ENCODE results near the gene SH3BGRL3.
"Not testable (repeated sequence)": the region's sequence is repeated elsewhere in the genome, so short reads cannot be mapped to it uniquely, and the experiment has no call there.

SH3BGRL3 gene

GRCh38 chr1:26289158-26290059 is 9.5 kb downstream of the SH3BGRL3 start:
- DNase-seq: peak in 1 of 3 experiments; percentile 23
- Mint-ChIP-seq H3K27me3 (no peaks in the 10 kb centered on the region), H3K27ac (peak overlapping the region; percentile 91 to 96), H3K36me3 (ENCODE audit: insufficient read depth) (peaks cover 20% of the 10 kb centered on the region), H3K4me1 (ENCODE audit: low read depth in 2 of 2) (peaks cover 64 to 73% of the 10 kb centered on the region in 2 donors), H3K4me3 (peak overlapping the region; percentile 81 to 96), H3K9me3 (no peaks in the 10 kb centered on the region)
- ATAC-seq (replicated peaks): peak; percentile 12

GRCh38 chr1:26290122-26290881 is 10.4 kb downstream of the SH3BGRL3 start:
- no peaks in the 10 kb centered on the region for H3K27me3 Mint-ChIP-seq
- H3K36me3 Mint-ChIP-seq (ENCODE audit: insufficient read depth): peaks cover 18% of the 10 kb centered on the region
- H3K4me1 Mint-ChIP-seq (ENCODE audit: low read depth in 2 of 2): peaks cover 55 to 64% of the 10 kb centered on the region in 2 donors
- ATAC-seq (replicated peaks) (peak; percentile 40), DNase-seq (peak in 1 of 3 experiments; percentile 27)
- H3K27ac Mint-ChIP-seq: peak overlapping the region; percentile 91 to 96
- no peaks in the 10 kb centered on the region for H3K9me3 Mint-ChIP-seq
- H3K4me3 Mint-ChIP-seq: peak overlapping the region; percentile 81 to 96

GRCh38 chr1:26290882-26291261 is 11.0 kb downstream of the SH3BGRL3 start:
- ATAC-seq (replicated peaks) (no peak), DNase-seq (no peak)
- no peaks in the 10 kb centered on the region for H3K27me3 Mint-ChIP-seq
- H3K4me3 Mint-ChIP-seq: peak overlapping the region; percentile 81 to 96
- no peaks in the 10 kb centered on the region for H3K9me3 Mint-ChIP-seq
- peaks cover 51 to 65% of the 10 kb centered on the region in 2 donors for H3K4me1 Mint-ChIP-seq (ENCODE audit: low read depth in 2 of 2)
- peaks cover 18% of the 10 kb centered on the region for H3K36me3 Mint-ChIP-seq (ENCODE audit: insufficient read depth)
- H3K27ac Mint-ChIP-seq: peak overlapping the region; percentile 91 to 96

- Mint-ChIP-seq H3K4me3 (peak overlapping the region in 1 of 2 donors; percentile 45), H3K4me1 (ENCODE audit: low read depth in 2 of 2) (peaks cover 51 to 67% of the 10 kb centered on the region in 2 donors)
Observed at GRCh38 chr1:26291433-26291832, 11.5 kb downstream of the SH3BGRL3 start.

GRCh38 chr1:26291939-26292338 is 12.1 kb downstream of the SH3BGRL3 start:
- Mint-ChIP-seq H3K4me1 (ENCODE audit: low read depth in 2 of 2) (peaks cover 47 to 63% of the 10 kb centered on the region in 2 donors), H3K27me3 (no peaks in the 10 kb centered on the region), H3K4me3 (peak overlapping the region in 1 of 2 donors; percentile 45), H3K9me3 (no peaks in the 10 kb centered on the region), H3K36me3 (ENCODE audit: insufficient read depth) (peaks cover 18% of the 10 kb centered on the region), H3K27ac (peak overlapping the region; percentile 91 to 96)
- no peak for ATAC-seq (replicated peaks)
- DNase-seq: no peak

More at GRCh38 chr1:26291433-26291832, 11.5 kb downstream of the SH3BGRL3 start:
- Mint-ChIP-seq H3K9me3 (no peaks in the 10 kb centered on the region), H3K36me3 (ENCODE audit: insufficient read depth) (peaks cover 18% of the 10 kb centered on the region), H3K27ac (peak overlapping the region; percentile 91 to 96), H3K27me3 (no peaks in the 10 kb centered on the region)
- ATAC-seq (replicated peaks): no peak
- no peak for DNase-seq

GRCh38 chr1:26292735-26293134 is 12.8 kb downstream of the SH3BGRL3 start:
- DNase-seq; H3K27me3 Mint-ChIP-seq; H3K4me3 Mint-ChIP-seq; H3K9me3 Mint-ChIP-seq; ATAC-seq (replicated peaks): not testable (repeated sequence)
- Mint-ChIP-seq H3K4me1 (ENCODE audit: low read depth in 2 of 2) (peaks cover 39 to 55% of the 10 kb centered on the region in 2 donors), H3K36me3 (ENCODE audit: insufficient read depth) (peaks cover 14% of the 10 kb centered on the region), H3K27ac (peak overlapping the region; percentile 60 to 96)

GRCh38 chr1:26293911-26294463 is 14.1 kb downstream of the SH3BGRL3 start:
- peaks cover 10% of the 10 kb centered on the region for H3K36me3 Mint-ChIP-seq (ENCODE audit: insufficient read depth)
- H3K9me3 Mint-ChIP-seq: no peaks in the 10 kb centered on the region
- ATAC-seq (replicated peaks): no peak

GRCh38 chr1:26295194-26296138 is 15.6 kb downstream of the SH3BGRL3 start:
- Mint-ChIP-seq H3K4me3 (no peak overlapping the region), H3K9me3 (no peaks in the 10 kb centered on the region), H3K36me3 (ENCODE audit: insufficient read depth) (peaks cover 6% of the 10 kb centered on the region), H3K27me3 (no peaks in the 10 kb centered on the region), H3K4me1 (ENCODE audit: low read depth in 2 of 2) (peaks cover 15 to 34% of the 10 kb centered on the region in 2 donors), H3K27ac (peak overlapping the region; percentile 88)
- DNase-seq (no peak), ATAC-seq (replicated peaks) (no peak)

More at GRCh38 chr1:26293911-26294463, 14.1 kb downstream of the SH3BGRL3 start:
- Mint-ChIP-seq H3K27ac (peak overlapping the region in 1 of 2 donors; percentile 96), H3K4me1 (ENCODE audit: low read depth in 2 of 2) (peaks cover 30 to 43% of the 10 kb centered on the region in 2 donors), H3K4me3 (no peak overlapping the region), H3K27me3 (no peaks in the 10 kb centered on the region)
- no peak for DNase-seq

DNA sequence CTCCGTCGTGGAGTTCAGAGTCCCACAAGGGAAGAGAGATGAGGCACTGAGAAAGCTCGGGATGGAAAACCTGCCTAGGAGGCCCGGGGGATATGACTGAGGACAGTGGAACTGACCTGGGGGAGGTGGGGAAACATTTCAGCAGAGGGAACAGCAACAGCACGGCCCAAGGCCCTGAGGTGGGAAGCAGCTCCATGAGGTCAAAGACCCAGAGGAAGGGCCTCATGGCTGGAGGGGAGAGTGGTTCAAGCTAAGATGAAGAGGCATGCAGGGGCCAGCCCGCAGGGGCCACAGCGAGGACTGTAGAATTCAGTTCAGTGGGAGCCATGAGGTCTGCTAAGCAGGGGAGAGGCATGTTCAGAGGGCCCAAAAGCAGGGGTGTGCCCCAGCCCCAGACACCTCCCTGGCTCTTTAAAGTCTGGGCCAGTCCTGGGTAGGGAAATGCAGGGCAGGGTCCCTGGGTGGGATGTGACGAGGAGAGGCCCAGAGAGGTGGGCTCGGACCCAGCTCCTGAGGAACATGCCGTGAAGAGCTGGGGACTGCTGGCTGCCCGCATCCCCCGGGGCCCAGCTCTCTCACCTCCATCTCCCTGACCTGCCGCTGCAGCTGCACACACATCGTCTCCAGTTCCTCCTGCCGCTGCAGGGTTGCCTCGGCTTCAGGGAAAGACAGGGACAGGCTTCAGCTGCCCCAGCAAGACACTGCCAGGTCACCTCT is 16.6 kb downstream of the SH3BGRL3 start:
- no peaks in the 10 kb centered on the region for H3K9me3 Mint-ChIP-seq
- peak overlapping the region; percentile 88 for H3K27ac Mint-ChIP-seq
- no peak for ATAC-seq (replicated peaks)
- DNase-seq: no peak
- H3K4me1 Mint-ChIP-seq (ENCODE audit: low read depth in 2 of 2): peaks cover 7 to 29% of the 10 kb centered on the region in 2 donors
- H3K4me3 Mint-ChIP-seq: no peak overlapping the region
- peaks cover 9% of the 10 kb centered on the region for H3K36me3 Mint-ChIP-seq (ENCODE audit: insufficient read depth)
- no peaks in the 10 kb centered on the region for H3K27me3 Mint-ChIP-seq

GRCh38 chr1:26297057-26297790 is 17.3 kb downstream of the SH3BGRL3 start:
- Mint-ChIP-seq H3K9me3 (no peaks in the 10 kb centered on the region), H3K36me3 (ENCODE audit: insufficient read depth) (peaks cover 6% of the 10 kb centered on the region), H3K27me3 (no peaks in the 10 kb centered on the region), H3K4me1 (ENCODE audit: low read depth in 2 of 2) (peaks cover under 1 to 22% of the 10 kb centered on the region in 2 donors), H3K27ac (no peak overlapping the region), H3K4me3 (no peak overlapping the region)
- ATAC-seq (replicated peaks) (no peak), DNase-seq (no peak)

- DNase-seq: no peak
- H3K27ac Mint-ChIP-seq: no peak overlapping the region
- no peak for ATAC-seq (replicated peaks)
- H3K4me3 Mint-ChIP-seq: no peak overlapping the region
- H3K27me3 Mint-ChIP-seq: no peaks in the 10 kb centered on the region
- peaks cover 0 to 18% of the 10 kb centered on the region in 2 donors for H3K4me1 Mint-ChIP-seq (ENCODE audit: low read depth in 2 of 2)
- H3K9me3 Mint-ChIP-seq: no peaks in the 10 kb centered on the region
- H3K36me3 Mint-ChIP-seq (ENCODE audit: insufficient read depth): peaks cover 9% of the 10 kb centered on the region
Observed at GRCh38 chr1:26297791-26298124, 17.9 kb downstream of the SH3BGRL3 start.
